Stimulated activated CD8-positive, alpha-beta memory T cell treated with anti-CD3 and anti-CD28 coated beads, Interleukin-7, amount 100 ng/mL, for 1 hour (primary cell): Measurements from ENCODE around the gene PARD6B.
"Not testable (repeated sequence)": the region's sequence is repeated elsewhere in the genome, so short reads cannot be mapped to it uniquely, and the experiment has no call there.

Source experiments
- DNase-seq, 2 donors: peaks; one replicate each; pipeline ENCODE4 v3.0.0-alpha.2; 2020; ENCODE audit warnings: low read depth in 2 of 2

PARD6B gene

GRCh38 chr20:50799890-50800550 lies 68.6 kb downstream of the PARD6B start:
- no peak for DNase-seq

- not testable (repeated sequence) for DNase-seq
These were observed 69.8 kb downstream of the PARD6B start for GRCh38 chr20:50800986-50801746.

- DNase-seq: no peak
These were observed 70.4 kb downstream of the PARD6B start for GRCh38 chr20:50801747-50802125.

GRCh38 chr20:50802289-50802688 lies 70.9 kb downstream of the PARD6B start:
- DNase-seq: no peak

- no peak for DNase-seq
These were observed 73.3 kb downstream of the PARD6B start for GRCh38 chr20:50804437-50805348.

- DNase-seq: no peak
These were observed 73.9 kb downstream of the PARD6B start for GRCh38 chr20:50805349-50805684.

- DNase-seq: no peak
These were observed 74.9 kb downstream of the PARD6B start for GRCh38 chr20:50806126-50806768.
